ENCODE data around the gene SPACA4. TPM values are rescaled to one million over a fixed set of nuclear protein-coding genes. Genes with fewer than 3 reads are reported as not detected.

The SPACA4 gene
- total and polyA plus RNA-seq, 9 of the 15 experiments (the other 6 are each of a cell fraction or from before 2014, with no cell fraction given): not detected

GRCh38 chr19:48637449-48637947, 31.0 kb downstream of the SPACA4 start (continued):
- no peak; the same call in none of the 2 replicates for TF ChIP-seq AFF4 (CRISPR knock-in tag; IDR thresholded peaks at IDR 0.05)
- TF ChIP-seq FOXP4 (CRISPR knock-in tag; IDR thresholded peaks at IDR 0.05; ENCODE audit: borderline replicate concordance): peak; percentile 100
- peak; percentile 72; the same call in 1 of the 2 replicates for TF ChIP-seq RAD51 (IDR thresholded peaks at IDR 0.05; ENCODE audit: borderline replicate concordance, low read depth)
- TF ChIP-seq U2AF1 (optimal IDR thresholded peaks at IDR 0.05; ENCODE audit: low read depth, low read length): no peak
- peak; percentile 87; the same call in 1 of the 2 replicates for TF ChIP-seq E2F4 (CRISPR knock-in tag; IDR thresholded peaks at IDR 0.05; ENCODE audit: low read depth)
- TF ChIP-seq NONO (IDR thresholded peaks at IDR 0.05; ENCODE audit: low read depth in 2 of 2, low read length in 1 of 2): peak in 1 of 2 experiments; percentile 54; a peak in 1 of 4 replicates
- TF ChIP-seq SIN3A (IDR thresholded peaks at IDR 0.05; ENCODE audit: borderline replicate concordance in 2 of 2, control insufficient read depth in 1 of 2, low read depth in 2 of 2, low read length in 2 of 2): peak in 1 of 2 experiments; percentile 18; a peak in 1 of 4 replicates
- TF ChIP-seq MYC (IDR thresholded peaks at IDR 0.05; ENCODE audit: low read depth, low read length): peak; percentile 97
- TF ChIP-seq MYC (CRISPR knock-in tag; IDR thresholded peaks at IDR 0.05; ENCODE audit: borderline replicate concordance, low read depth): peak; percentile 63; the same call in 1 of the 2 replicates
- TF ChIP-seq TAF7 (tag; IDR thresholded peaks at IDR 0.05): no peak
- TF ChIP-seq CREB1 (IDR thresholded peaks at IDR 0.05): peak; percentile 61
- peak; percentile 88 for TF ChIP-seq CREB1 (CRISPR knock-in tag; IDR thresholded peaks at IDR 0.05)
